ENCODE results near the gene KRTAP27-1. TPM values are rescaled to one million over a fixed set of nuclear protein-coding genes. Genes with fewer than 3 reads are reported as not detected.

KRTAP27-1 gene
- total RNA-seq, 1 experiment from 2014 or later, result not detected

GRCh38 chr21:30345014-30345413 is 7.5 kb upstream of the KRTAP27-1 start:
- POLR2A ChIA-PET, result no interaction called here
- intact Hi-C loops (cut with micrococcal nuclease), result no loop called here

More at GRCh38 chr21:30345014-30345413, 7.5 kb upstream of the KRTAP27-1 start:
- ChIA-PET CTCF (no interaction called here), RAD21 (ENCODE audit: low non-redundant PET in 1 of 2, low total read pairs in 2 of 2, uncharacterized antibody in 2 of 2, unreplicated experiment in 2 of 2) (no interaction called here)
- H2AFZ ChIP-seq (ENCODE audit: low read depth, low read length, poor library complexity, severe bottlenecking), result no peak overlapping the region
- no peak overlapping the region for H3K9ac ChIP-seq (ENCODE audit: low read length)
- no peaks in the 10 kb centered on the region for H3K79me2 ChIP-seq (ENCODE audit: insufficient read depth, low read length)
- ATAC-seq (no peak), DNase-seq (ENCODE audit: low read depth, low spot score) (no peak)
- no peaks in the 10 kb centered on the region for H3K4me1 ChIP-seq (ENCODE audit: control insufficient read depth in 1 of 2, insufficient read depth in 2 of 2, low read length in 2 of 2)
- H3K4me2 ChIP-seq (ENCODE audit: low read length), result no peak overlapping the region
- no peaks in the 10 kb centered on the region for H4K20me1 ChIP-seq (ENCODE audit: insufficient read depth)
- H3K27ac ChIP-seq (ENCODE audit: low read depth, low read length), result no peak overlapping the region
- no TSS peak for BruUV-seq (replicated peaks)
- H3K9me2 ChIP-seq (ENCODE audit: insufficient read depth), result no peaks in the 10 kb centered on the region
- peaks cover under 1 to 33% of the 10 kb centered on the region in 2 experiments; a peak in 2 of 4 replicates for H3K9me3 ChIP-seq (ENCODE audit: control insufficient read depth in 1 of 2, insufficient read depth in 1 of 2, low read depth in 1 of 2, low read length in 2 of 2)
- no peaks in the 10 kb centered on the region for H3K27me3 ChIP-seq (ENCODE audit: insufficient read depth, low read length)
- H3K36me3 ChIP-seq (ENCODE audit: control insufficient read depth in 1 of 2, insufficient read depth in 2 of 2, low read length in 2 of 2), result no peaks in the 10 kb centered on the region
- TF ChIP-seq REST (IDR thresholded peaks at IDR 0.05; ENCODE audit: low read depth), result no peak
- TF ChIP-seq SRF (IDR thresholded peaks at IDR 0.05; ENCODE audit: low read depth), result no peak
- no peak for TF ChIP-seq ZNF274 (IDR thresholded peaks at IDR 0.05; ENCODE audit: low read depth, low read length)
- TF ChIP-seq FOSL1 (IDR thresholded peaks at IDR 0.05; ENCODE audit: low read depth), result no peak
- TF ChIP-seq SP1 (IDR thresholded peaks at IDR 0.05; ENCODE audit: low read depth), result no peak
- no peak for TF ChIP-seq EZH2phosphoT487 (IDR thresholded peaks at IDR 0.05; ENCODE audit: borderline replicate concordance)
- TF ChIP-seq RAD21 (IDR thresholded peaks at IDR 0.05; ENCODE audit: low read depth), result no peak
- TF ChIP-seq CTCF (IDR thresholded peaks at IDR 0.05 in 2 of 3, conservative IDR thresholded peaks at IDR 0.05 in 1 of 3; ENCODE audit: borderline replicate concordance in 1 of 3, insufficient read depth in 1 of 3, low read depth in 2 of 3, low read length in 2 of 3), result no peak
- TF ChIP-seq POLR2AphosphoS5 (IDR thresholded peaks at IDR 0.05; ENCODE audit: low read depth, low read length), result no peak
- TF ChIP-seq YY1 (IDR thresholded peaks at IDR 0.05; ENCODE audit: extremely low read depth, insufficient replicate concordance, low read depth, low read length), result no peak
- no peak for TF ChIP-seq ZBTB33 (IDR thresholded peaks at IDR 0.05; ENCODE audit: extremely low read depth, insufficient replicate concordance, low read length)
- TF ChIP-seq TCF7L2 (IDR thresholded peaks at IDR 0.05; ENCODE audit: borderline replicate concordance, extremely low read depth, insufficient read depth, insufficient read length), result no peak
- no peak for TF ChIP-seq ELF1 (IDR thresholded peaks at IDR 0.05; ENCODE audit: borderline replicate concordance, low read depth)
- no peak overlapping the region for H3K4me3 ChIP-seq (replicated peaks in 1 of 2; ENCODE audit: low read depth in 1 of 2, low read length in 2 of 2)

Measured in HCT116 (cell line).